ENCODE results near the gene SLK. TPM values are rescaled to one million over a fixed set of nuclear protein-coding genes. Genes with fewer than 3 reads are reported as not detected.

The SLK gene
- polyA plus RNA-seq, 1 of the 3 experiments (the other 2 are of a cell fraction) = 4.0 TPM

- Histone ChIP-seq H3K4me3 (ENCODE audit: low read depth in 2 of 2, low read length in 1 of 2) (no peak overlapping the region), H3K36me3 (replicated peaks in 1 of 2; ENCODE audit: control insufficient read depth in 1 of 2, insufficient read depth in 2 of 2, low read length in 1 of 2) (peaks cover 20 to 27% of the 10 kb centered on the region in 2 experiments), H3K27me3 (ENCODE audit: insufficient read depth) (no peaks in the 10 kb centered on the region), H3K9me3 (no peaks in the 10 kb centered on the region), H3K4me1 (ENCODE audit: control insufficient read depth in 1 of 2, insufficient read depth in 2 of 2, low read depth in 1 of 2, low read length in 1 of 2) (no peaks in the 10 kb centered on the region; a peak in 1 of 4 replicates), H3K79me2 (ENCODE audit: insufficient read depth) (no peaks in the 10 kb centered on the region), H3F3A (replicated peaks; ENCODE audit: insufficient read depth) (peaks cover 3% of the 10 kb centered on the region), H2AFZ (ENCODE audit: low read depth) (no peak overlapping the region), H3K4me2 (no peak overlapping the region), H3K9ac (no peak overlapping the region), H4K20me1 (ENCODE audit: insufficient read depth) (no peaks in the 10 kb centered on the region), H3K9me2 (no peaks in the 10 kb centered on the region), H3K27ac (ENCODE audit: low read depth in 2 of 2, low read length in 1 of 2) (no peak overlapping the region)
- DNase-seq = no peak
- WGBS (ENCODE audit: low lambda C conversion rate) = 95% methylated on average over 7 of the region's 7 CpGs
- no peak for TF ChIP-seq NFIC (IDR thresholded peaks at IDR 0.05; ENCODE audit: borderline replicate concordance)
- POLR2A ChIA-PET = no interaction called here
- CTCF ChIA-PET = interaction anchor here (0.9 to 1.5 kb wide), 2 partner anchors 12 to 178 kb away, joined by 3 to 4 read pairs; no protein-coding TSS in a partner anchor
Measured at GRCh38 chr10:104032144-104032775, 65.3 kb downstream of the SLK start.

- Histone ChIP-seq H2AFZ (ENCODE audit: low read depth) (no peak overlapping the region), H3K79me2 (ENCODE audit: insufficient read depth) (no peaks in the 10 kb centered on the region), H3K36me3 (replicated peaks in 1 of 2; ENCODE audit: control insufficient read depth in 1 of 2, insufficient read depth in 2 of 2, low read length in 1 of 2) (peaks cover 20 to 27% of the 10 kb centered on the region in 2 experiments), H3K4me1 (ENCODE audit: control insufficient read depth in 1 of 2, insufficient read depth in 2 of 2, low read depth in 1 of 2, low read length in 1 of 2) (no peaks in the 10 kb centered on the region), H3K9me3 (no peaks in the 10 kb centered on the region), H4K20me1 (ENCODE audit: insufficient read depth) (no peaks in the 10 kb centered on the region), H3K4me2 (no peak overlapping the region), H3F3A (replicated peaks; ENCODE audit: insufficient read depth) (peaks cover 3% of the 10 kb centered on the region), H3K9ac (no peak overlapping the region), H3K27ac (ENCODE audit: low read depth in 2 of 2, low read length in 1 of 2) (no peak overlapping the region), H3K4me3 (ENCODE audit: low read depth in 2 of 2, low read length in 1 of 2) (no peak overlapping the region), H3K27me3 (ENCODE audit: insufficient read depth) (no peaks in the 10 kb centered on the region), H3K9me2 (no peaks in the 10 kb centered on the region)
- TF ChIP-seq TEAD4 (IDR thresholded peaks at IDR 0.05; ENCODE audit: borderline replicate concordance, insufficient read depth) = no peak
- no peak for TF ChIP-seq FOSL2 (IDR thresholded peaks at IDR 0.05; ENCODE audit: borderline replicate concordance, low read depth)
- TF ChIP-seq GABPA (IDR thresholded peaks at IDR 0.05; ENCODE audit: low read depth) = no peak
- no peak for TF ChIP-seq RAD21 (IDR thresholded peaks at IDR 0.05; ENCODE audit: low read length)
- TF ChIP-seq NRF1 (IDR thresholded peaks at IDR 0.05; ENCODE audit: low read depth, low read length) = no peak
- ChIA-PET POLR2A (no interaction called here), CTCF (interaction anchor here (0.8 to 1.4 kb wide), 2 partner anchors 20 to 26 kb away, joined by 3 read pairs; no protein-coding TSS in a partner anchor)
- 83% methylated on average over 10 of the region's 12 CpGs for WGBS (ENCODE audit: low lambda C conversion rate)
- no peak for DNase-seq
Measured at GRCh38 chr10:104033401-104033930, 66.5 kb downstream of the SLK start.

GRCh38 chr10:104033966-104034365 is 67.0 kb downstream of the SLK start:
- Histone ChIP-seq H3K79me2 (ENCODE audit: insufficient read depth) (no peaks in the 10 kb centered on the region), H3K9me2 (no peaks in the 10 kb centered on the region), H4K20me1 (ENCODE audit: insufficient read depth) (no peaks in the 10 kb centered on the region), H3K4me2 (no peak overlapping the region), H3K9me3 (no peaks in the 10 kb centered on the region), H3K4me3 (ENCODE audit: low read depth in 2 of 2, low read length in 1 of 2) (no peak overlapping the region), H3K9ac (no peak overlapping the region), H2AFZ (ENCODE audit: low read depth) (no peak overlapping the region), H3K36me3 (replicated peaks in 1 of 2; ENCODE audit: control insufficient read depth in 1 of 2, insufficient read depth in 2 of 2, low read length in 1 of 2) (peaks cover 20 to 23% of the 10 kb centered on the region in 2 experiments), H3K27me3 (ENCODE audit: insufficient read depth) (no peaks in the 10 kb centered on the region), H3F3A (replicated peaks; ENCODE audit: insufficient read depth) (peaks cover 3% of the 10 kb centered on the region), H3K27ac (ENCODE audit: low read depth in 2 of 2, low read length in 1 of 2) (no peak overlapping the region), H3K4me1 (ENCODE audit: control insufficient read depth in 1 of 2, insufficient read depth in 2 of 2, low read depth in 1 of 2, low read length in 1 of 2) (no peaks in the 10 kb centered on the region)
- TF ChIP-seq TAF1 (IDR thresholded peaks at IDR 0.05; ENCODE audit: borderline replicate concordance, low read depth, low read length) (no peak), FOXJ3 (CRISPR knock-in tag; IDR thresholded peaks at IDR 0.05) (no peak), RCOR1 (IDR thresholded peaks at IDR 0.05; ENCODE audit: low read length) (no peak), EP300 (IDR thresholded peaks at IDR 0.05; ENCODE audit: borderline replicate concordance in 1 of 2, low read depth in 1 of 2, low read length in 1 of 2) (no peak), ZBTB33 (IDR thresholded peaks at IDR 0.05; ENCODE audit: borderline replicate concordance, low read depth) (no peak), USF2 (IDR thresholded peaks at IDR 0.05; ENCODE audit: borderline replicate concordance, low read depth, low read length) (no peak), GABPA (IDR thresholded peaks at IDR 0.05; ENCODE audit: low read depth) (no peak), CHD2 (IDR thresholded peaks at IDR 0.05; ENCODE audit: low read length, partially characterized antibody) (no peak), GATA2 (CRISPR knock-in tag; IDR thresholded peaks at IDR 0.05) (no peak), IRF3 (IDR thresholded peaks at IDR 0.05; ENCODE audit: low read depth, low read length) (no peak)
- CTCF ChIA-PET = interaction anchor here (0.8 to 1.4 kb wide), 3 partner anchors 11 to 25 kb away, joined by 3 read pairs; no protein-coding TSS in a partner anchor
- POLR2A ChIA-PET = no interaction called here
- WGBS (ENCODE audit: low lambda C conversion rate) = 99% methylated on average over 6 of the region's 11 CpGs
- DNase-seq = no peak
